KMS-11 (cell line): ENCODE data around the gene LARGE1.

Experiments used
- H2AFZ ChIP-seq: fragments of 200-600 bp; sonication (generic); 2 replicates; pipeline ENCODE4 v1.6.1; 2016; ENCODE audit warnings: antibody characterized with exemption, mixed run types, low read depth
- H3K27ac ChIP-seq: fragments of 200-600 bp; sonication (generic); 2 replicates; pipeline ENCODE4 v1.6.1; 2016; ENCODE audit warnings: mild to moderate bottlenecking, mixed run types
- H3K27me3 ChIP-seq: fragments of 200-600 bp; sonication (generic); 2 replicates; pipeline ENCODE4 v1.6.1; 2017; ENCODE audit warnings: mild to moderate bottlenecking, low read depth, mixed run types, moderate library complexity; ENCODE audit not compliant: insufficient read depth
- H3K36me3 ChIP-seq: fragments of 200-600 bp; sonication (generic); 2 replicates; pipeline ENCODE4 v1.6.1; 2017; ENCODE audit warnings: mild to moderate bottlenecking, mixed run types; ENCODE audit not compliant: insufficient read depth
- H3K4me1 ChIP-seq: fragments of 200-600 bp; sonication (generic); 2 replicates; pipeline ENCODE4 v1.6.1; 2016; ENCODE audit warnings: mild to moderate bottlenecking, low read depth, mixed run types; ENCODE audit not compliant: poor library complexity, severe bottlenecking
- H3K4me2 ChIP-seq: fragments of 200-600 bp; sonication (generic); 2 replicates; pipeline ENCODE4 v1.7.0; 2016; ENCODE audit warnings: mild to moderate bottlenecking, mixed run types
- H3K4me3 ChIP-seq: fragments of 200-600 bp; sonication (generic); IDR thresholded peaks from 2 replicates; pipeline ENCODE4 v1.6.1; 2017; ENCODE audit warnings: low read depth, low read length, mixed read lengths; ENCODE audit not compliant: insufficient read depth
- H3K79me2 ChIP-seq: fragments of 200-600 bp; sonication (generic); 2 replicates; pipeline ENCODE4 v1.6.1; 2016; ENCODE audit warnings: low read depth, mixed run types; ENCODE audit not compliant: insufficient read depth
- H3K9ac ChIP-seq: fragments of 200-600 bp; sonication (generic); 2 replicates; pipeline ENCODE4 v1.6.1; 2016; ENCODE audit warnings: mild to moderate bottlenecking, mixed run types
- H4K20me1 ChIP-seq: fragments of 200-600 bp; sonication (generic); 2 replicates; pipeline ENCODE4 v1.6.1; 2016; ENCODE audit warnings: mild to moderate bottlenecking, mixed run types; ENCODE audit not compliant: insufficient read depth
- CTCF ChIP-seq: fragments of 200-600 bp; sonication (generic); conservative IDR thresholded peaks from 2 replicates; pipeline ENCODE4 v1.6.1; 2017; ENCODE audit warnings: low read depth, mild to moderate bottlenecking, antibody characterized with exemption, low read length, moderate library complexity, mixed read lengths

The LARGE1 gene

GRCh38 chr22:33476206-33476605 lies 444.1 kb downstream of the LARGE1 start:
- peaks cover 51% of the 10 kb centered on the region for H3K4me1 ChIP-seq
- no peaks in the 10 kb centered on the region for H4K20me1 ChIP-seq
- no peak overlapping the region for H3K4me2 ChIP-seq
- H3K27ac ChIP-seq: no peak overlapping the region
- H3K9ac ChIP-seq: no peak overlapping the region
- H2AFZ ChIP-seq: no peak overlapping the region
- H3K79me2 ChIP-seq: no peaks in the 10 kb centered on the region
- H3K4me3 ChIP-seq: no peak overlapping the region
- H3K27me3 ChIP-seq: no peaks in the 10 kb centered on the region
- TF ChIP-seq CTCF: no peak
- no peaks in the 10 kb centered on the region for H3K36me3 ChIP-seq

- Histone ChIP-seq H3K27ac (peak overlapping the region; percentile 96), H3K27me3 (no peaks in the 10 kb centered on the region), H3K9ac (peak overlapping the region; percentile 7; the same call in 1 of the 2 replicates), H2AFZ (no peak overlapping the region), H3K36me3 (no peaks in the 10 kb centered on the region), H3K4me1 (peaks cover 64% of the 10 kb centered on the region), H3K4me2 (peak overlapping the region; percentile 50), H3K79me2 (no peaks in the 10 kb centered on the region), H4K20me1 (no peaks in the 10 kb centered on the region), H3K4me3 (no peak overlapping the region)
- no peak for TF ChIP-seq CTCF
These were observed 445.7 kb downstream of the LARGE1 start for GRCh38 chr22:33474587-33474986.

- H3K4me3 ChIP-seq: no peak overlapping the region
- H3K27me3 ChIP-seq: no peaks in the 10 kb centered on the region
- no peaks in the 10 kb centered on the region for H3K79me2 ChIP-seq
- peak overlapping the region; percentile 93 for H3K4me2 ChIP-seq
- no peak for TF ChIP-seq CTCF
- H2AFZ ChIP-seq: peak overlapping the region; percentile 17
- H3K27ac ChIP-seq: peak overlapping the region; percentile 96
- peak overlapping the region; percentile 69 for H3K9ac ChIP-seq
- peaks cover 64% of the 10 kb centered on the region for H3K4me1 ChIP-seq
- H3K36me3 ChIP-seq: no peaks in the 10 kb centered on the region
- no peaks in the 10 kb centered on the region for H4K20me1 ChIP-seq
These were observed 447.6 kb downstream of the LARGE1 start for GRCh38 chr22:33472462-33473344.

- Histone ChIP-seq H2AFZ (no peak overlapping the region), H3K27ac (peak overlapping the region; percentile 96; the same call in 1 of the 2 replicates)
These were observed 449.8 kb downstream of the LARGE1 start for GRCh38 chr22:33470456-33470855.

More at GRCh38 chr22:33470456-33470855, 449.8 kb downstream of the LARGE1 start:
- peak overlapping the region; percentile 69; the same call in 1 of the 2 replicates for H3K9ac ChIP-seq
- peaks cover 55% of the 10 kb centered on the region for H3K4me1 ChIP-seq
- no peaks in the 10 kb centered on the region for H3K79me2 ChIP-seq
- peak overlapping the region; percentile 93; the same call in 1 of the 2 replicates for H3K4me2 ChIP-seq
- no peak for TF ChIP-seq CTCF
- no peak overlapping the region for H3K4me3 ChIP-seq
- H3K36me3 ChIP-seq: no peaks in the 10 kb centered on the region
- H4K20me1 ChIP-seq: no peaks in the 10 kb centered on the region
- H3K27me3 ChIP-seq: no peaks in the 10 kb centered on the region
